ENCODE data around the gene MGAT3.

Gene MGAT3

DNA sequence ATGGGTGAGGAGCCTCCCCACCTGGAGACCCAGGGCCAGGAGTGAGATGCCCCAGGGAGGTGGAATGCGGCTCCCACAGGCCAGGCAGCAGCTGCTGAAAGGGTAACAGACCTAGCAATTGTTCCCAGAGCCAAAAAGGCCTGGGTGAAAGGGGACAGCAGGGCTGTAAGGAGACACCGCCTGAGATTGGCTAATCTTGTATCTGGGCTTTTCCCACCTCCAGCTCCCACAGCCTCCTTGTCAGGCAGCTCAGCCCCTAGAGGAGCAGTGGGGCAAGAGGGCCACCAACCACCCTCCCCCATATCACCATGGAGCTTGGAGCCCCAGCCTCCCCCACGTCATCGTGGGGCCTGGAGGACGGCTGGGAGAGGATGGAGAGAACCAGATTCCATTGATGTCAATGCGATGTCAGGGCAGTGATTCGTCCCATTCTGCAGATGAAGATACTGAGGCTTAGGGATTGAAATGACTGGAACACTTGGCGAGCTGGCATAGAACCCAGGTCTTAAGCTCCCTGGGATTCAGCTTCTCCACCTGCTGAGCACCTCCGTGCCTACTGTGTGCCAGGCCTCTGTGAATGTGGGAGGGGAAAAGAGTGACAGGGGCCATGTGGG, 2.9 kb upstream of the MGAT3 start:
- no peak for DNase-seq

GRCh38 chr22:39454385-39454871, 2.4 kb upstream of the MGAT3 start:
- DNase-seq = no peak

- DNase-seq = no peak
Observed at GRCh38 chr22:39457198-39457555, 365 bp downstream of the MGAT3 start.

GRCh38 chr22:39457556-39458443, 988 bp downstream of the MGAT3 start:
- DNase-seq = peak in 4 of 14 donors; percentile 35 to 67 (median 42)

DNA sequence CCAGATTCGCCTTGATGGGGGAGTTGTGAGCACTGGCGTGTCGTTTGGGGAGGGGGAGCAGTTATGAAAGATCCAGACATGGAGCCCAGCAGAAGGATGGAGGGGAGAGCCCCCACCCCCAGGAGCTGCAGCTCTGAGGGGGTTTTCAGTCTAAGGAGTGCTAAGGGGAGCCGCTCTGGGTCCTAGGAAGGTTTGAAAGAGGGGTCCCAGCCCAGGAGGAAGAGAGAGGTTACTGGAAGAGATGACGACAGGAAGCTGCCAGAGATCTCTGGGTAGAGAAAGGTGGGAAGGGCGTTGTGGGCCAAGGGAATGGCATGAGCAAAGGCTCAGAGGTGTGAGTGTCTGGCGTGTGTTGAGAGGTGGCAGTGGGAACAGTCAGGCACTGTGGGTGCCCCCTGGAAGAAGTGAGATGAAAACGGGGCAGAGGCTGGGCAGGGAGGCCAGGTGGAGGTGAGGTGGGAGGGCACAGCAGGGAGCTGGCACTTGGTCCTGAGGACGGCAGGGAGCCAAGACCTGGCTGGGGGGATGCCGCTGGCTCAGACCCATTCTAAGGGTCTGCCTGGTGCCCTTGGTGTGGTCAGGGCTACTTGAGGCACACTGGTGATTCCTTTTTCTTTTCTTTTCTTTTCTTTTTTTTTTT, 1.8 kb downstream of the MGAT3 start:
- DNase-seq = no peak

GRCh38 chr22:39459681-39460080, 2.9 kb downstream of the MGAT3 start:
- peak in 1 of 14 donors; percentile 81 for DNase-seq

GRCh38 chr22:39462443-39463221, 5.8 kb downstream of the MGAT3 start:
- peak in 2 of 14 donors; percentile 25 to 81 for DNase-seq

- DNase-seq = no peak
Observed at GRCh38 chr22:39463277-39463676, 6.5 kb downstream of the MGAT3 start.

GRCh38 chr22:39463931-39464390, 7.1 kb downstream of the MGAT3 start:
- peak in 12 of 14 donors; percentile 36 to 94 (median 68) for DNase-seq

DNA sequence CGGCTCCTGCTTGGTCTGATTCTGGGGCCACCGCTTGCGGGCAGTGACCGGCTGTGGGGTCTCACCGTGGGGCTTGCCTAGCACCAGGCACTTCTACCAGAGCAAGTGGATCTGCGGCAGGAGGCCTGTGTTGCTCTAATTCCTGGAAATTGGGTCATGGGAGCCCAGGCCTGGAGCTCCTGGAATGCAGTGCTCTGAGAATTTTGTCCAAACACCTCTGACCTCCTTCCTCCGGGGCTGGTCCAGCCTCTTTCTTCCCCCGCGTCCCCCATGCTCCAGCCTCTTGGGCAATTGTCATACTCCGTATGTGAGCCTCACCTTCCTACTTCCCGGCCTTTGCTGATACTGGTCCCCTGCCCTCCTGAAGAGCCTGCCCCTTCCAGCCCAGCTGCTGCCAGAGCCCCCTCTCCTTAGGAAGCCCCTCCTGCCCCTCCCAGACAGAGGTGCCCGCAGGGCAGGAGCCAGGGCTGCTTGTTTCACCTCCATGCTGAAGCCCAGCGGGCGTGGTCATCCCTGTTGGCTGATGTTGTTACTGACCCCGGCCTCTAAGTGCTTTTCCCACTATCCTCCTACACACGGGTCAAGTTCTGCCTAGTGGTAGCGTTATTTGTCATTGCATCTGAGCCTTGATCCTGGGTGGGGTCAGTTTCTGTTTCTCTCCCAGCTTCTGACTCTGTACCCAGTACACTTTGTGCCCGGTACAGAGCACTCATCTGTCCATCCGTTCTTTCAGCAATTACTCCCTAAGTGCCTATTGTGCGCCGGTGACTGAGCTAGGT, 9.6 kb downstream of the MGAT3 start:
- peak in 3 of 14 donors; percentile 32 to 69 (median 49) for DNase-seq

GRCh38 chr22:39467390-39467895, 10.6 kb downstream of the MGAT3 start:
- no peak for DNase-seq

DNA sequence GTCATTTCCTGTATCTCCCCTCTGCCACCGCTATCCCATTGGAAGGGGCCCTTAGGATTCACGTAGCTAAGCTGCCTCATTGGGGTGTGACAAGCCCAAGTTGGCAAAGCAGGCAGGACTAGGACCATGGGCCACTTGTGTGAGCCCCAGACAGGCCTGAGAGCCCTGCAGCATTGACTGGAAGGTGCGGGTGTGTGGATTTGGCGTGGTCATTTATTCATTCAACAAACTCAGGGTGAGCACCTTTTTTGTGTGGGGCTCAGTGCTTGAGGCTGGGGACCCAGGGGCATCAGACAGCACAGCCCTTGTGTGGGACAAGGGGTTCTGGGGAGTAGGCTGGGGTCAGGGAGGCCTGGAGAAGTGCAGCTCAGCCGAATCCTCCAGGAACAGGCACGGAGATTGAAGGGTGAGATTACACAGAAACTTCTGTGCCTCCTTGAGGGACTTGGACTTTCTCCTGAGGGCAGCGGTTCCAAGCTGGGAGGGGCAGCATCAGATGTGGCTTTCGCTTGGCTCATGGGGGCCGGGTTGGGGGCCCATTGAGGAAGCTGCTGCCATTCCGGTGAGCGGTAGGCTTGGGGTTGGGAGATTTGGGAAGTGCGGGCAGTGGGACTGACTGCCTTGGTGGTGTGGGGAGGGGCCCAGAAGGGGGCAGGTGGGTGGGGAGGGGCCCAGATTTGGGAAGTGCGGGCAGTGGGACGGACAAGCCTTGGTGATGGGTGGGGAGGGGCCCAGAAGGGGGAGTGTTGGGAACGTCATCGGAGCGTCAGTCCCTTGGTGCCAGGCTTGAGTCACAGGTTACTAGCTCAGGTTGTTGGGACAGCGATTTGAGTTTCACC, 11.9 kb downstream of the MGAT3 start:
- DNase-seq = peak in 2 of 14 donors; percentile 56 to 62

DNA sequence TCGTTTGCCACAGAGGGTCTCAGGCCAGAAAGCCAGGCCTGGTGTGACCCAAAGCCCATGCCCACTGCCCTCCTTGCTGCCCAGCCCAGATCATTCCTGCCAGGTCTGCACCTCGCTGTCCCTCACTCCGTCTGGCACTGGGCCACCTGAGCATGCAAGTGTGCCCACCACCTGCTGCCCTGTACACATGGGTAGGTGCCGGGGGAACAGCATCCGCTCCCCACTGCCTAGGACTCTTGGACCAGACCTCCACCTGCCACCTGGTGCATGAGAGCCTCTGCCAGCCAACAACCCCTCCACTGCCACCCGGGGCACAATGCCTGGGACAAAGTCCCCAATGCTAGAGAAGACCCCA, 12.5 kb downstream of the MGAT3 start:
- peak in 1 of 14 donors; percentile 64 for DNase-seq

DNA sequence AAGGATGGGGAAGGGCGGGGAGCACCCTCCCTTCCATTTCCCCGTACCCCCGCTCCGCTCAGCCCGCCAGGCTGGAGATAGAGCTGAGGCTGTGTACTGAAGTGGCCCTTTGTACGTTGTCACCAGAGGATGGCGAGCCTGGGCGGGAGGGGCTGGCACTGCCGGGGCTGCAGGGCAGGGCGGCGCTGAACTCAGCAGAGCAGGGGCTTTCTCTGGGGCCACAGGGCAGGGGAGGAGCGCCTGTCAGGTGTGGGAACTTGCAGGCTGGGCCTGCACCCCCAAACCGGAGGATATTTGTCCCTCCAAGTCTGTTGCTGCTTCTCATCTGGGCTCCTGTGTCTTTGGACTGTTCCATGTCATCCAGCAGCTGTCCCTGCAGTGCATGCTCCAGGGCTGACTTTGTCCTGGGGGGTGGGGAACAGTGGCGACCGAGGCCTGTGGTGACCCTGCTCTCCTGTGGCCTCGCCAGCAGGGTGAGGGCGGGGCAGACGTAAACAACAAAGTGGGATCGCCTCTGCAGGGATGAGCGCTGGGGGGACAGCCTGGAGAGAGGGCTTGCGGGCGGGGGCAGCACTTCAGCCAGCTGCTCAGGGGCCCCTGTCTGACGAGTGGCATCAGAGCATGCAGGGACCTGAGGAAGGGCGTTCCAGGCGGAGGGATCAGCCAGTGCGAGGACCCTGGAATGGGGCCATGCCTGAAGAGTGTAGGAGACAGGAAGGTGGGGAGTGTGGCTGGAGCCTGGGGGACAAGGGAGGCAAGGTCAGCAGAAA, 13.1 kb downstream of the MGAT3 start:
- DNase-seq = peak in 12 of 14 donors; percentile 41 to 85 (median 71)

DNA sequence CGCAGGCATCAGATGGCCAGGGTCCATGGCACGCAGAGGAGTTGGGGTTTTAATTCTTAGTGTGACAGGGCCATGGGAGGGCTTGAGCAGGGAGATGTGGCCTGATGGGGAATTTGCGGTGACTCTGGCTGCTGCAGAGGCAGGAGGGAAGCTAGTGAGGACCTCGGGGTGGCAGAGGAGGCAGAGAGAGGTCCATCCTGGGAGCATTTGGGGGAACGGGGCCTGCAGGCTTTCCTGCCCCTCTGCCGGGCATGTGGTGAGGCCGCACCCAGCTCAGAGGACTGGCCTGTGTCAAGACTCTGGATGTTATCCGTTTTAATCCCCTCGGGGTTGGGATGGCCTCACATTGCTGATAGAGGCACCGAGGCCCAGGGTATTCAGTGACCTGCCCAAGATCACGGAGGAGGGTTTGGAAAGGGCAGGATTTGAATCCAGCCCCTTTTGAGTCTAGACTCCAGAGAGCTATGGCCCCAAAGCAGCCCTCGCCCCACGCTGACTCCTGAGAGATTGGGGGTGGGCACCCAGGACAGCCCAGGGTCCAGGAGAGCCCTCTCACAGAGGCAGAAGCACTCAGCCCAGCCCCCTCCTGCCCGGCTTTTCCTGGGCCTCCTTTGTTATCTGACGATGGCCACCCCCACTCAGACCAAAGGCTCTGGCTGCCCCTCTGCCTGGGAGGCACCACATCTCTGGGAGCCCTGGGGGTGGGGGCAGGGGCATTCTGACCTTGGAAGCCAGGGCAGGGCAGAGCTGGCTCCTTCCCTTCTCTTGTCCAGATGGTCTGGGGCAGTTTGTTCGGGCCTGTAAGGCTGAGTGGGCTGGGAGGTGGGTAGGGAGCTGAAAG, 13.9 kb downstream of the MGAT3 start:
- peak in 1 of 14 donors; percentile 42 for DNase-seq

DNA sequence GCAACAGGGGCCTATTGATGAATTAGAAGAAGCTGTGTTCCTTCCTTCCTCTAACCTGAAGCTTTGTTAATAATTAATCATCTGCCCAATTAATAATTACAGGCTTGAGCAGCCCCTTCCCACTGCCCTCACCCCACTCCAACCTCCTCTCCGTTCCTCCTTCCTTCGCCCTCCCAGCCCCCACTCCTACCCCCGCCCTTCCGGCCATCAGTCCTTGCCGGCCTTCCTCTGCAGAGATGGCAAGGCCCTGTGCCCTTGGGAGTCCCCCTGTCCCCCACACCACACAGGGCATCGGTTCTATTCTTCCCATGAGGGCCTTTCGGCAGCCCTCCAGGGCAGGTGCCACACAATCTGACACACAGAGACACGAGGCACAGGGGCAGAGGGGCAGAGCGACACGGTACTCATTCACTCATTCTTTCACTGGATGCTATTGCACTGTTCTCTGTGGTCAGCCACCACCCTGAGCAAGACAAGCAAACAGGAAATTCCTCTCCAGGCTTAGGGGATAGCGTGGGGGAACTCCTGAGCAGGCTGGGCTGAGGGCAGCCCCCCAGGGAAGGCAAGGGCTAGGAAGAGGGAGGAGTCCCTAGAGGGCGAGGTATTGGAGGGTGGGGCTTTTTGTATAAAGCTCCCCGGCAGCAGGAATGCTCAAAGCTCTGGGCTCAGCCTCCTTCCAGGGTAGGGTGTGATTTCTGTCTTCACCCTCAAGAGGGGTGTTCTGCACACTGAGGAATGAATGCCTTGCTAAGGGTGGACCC, 14.7 kb downstream of the MGAT3 start:
- DNase-seq = peak in 1 of 14 donors; percentile 38

Measured in C1 segment of cervical spinal cord (tissue), 14 donors.